ENCODE results near the gene HEXB.

Gene HEXB

DNA sequence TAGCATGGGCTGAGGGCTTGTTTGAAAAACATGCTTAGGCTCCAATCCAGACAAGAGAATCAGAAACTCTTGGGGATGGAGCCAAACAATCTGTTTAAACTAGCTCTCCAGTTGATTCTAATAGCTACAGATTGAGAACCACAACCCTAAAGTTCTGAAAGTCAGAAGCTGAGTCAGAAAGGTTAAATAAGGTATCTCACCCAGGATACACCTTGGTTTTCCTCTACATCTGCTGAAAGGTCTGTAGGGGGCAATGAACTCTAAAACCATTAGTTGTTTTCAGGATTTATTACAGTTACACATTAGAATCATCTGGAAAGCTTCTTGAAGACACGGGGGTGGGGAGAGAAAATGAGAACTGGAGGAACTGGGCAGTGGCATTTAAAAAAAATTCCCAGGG, 76.2 kb downstream of the HEXB start:
- H3K4me3 ChIP-seq (ENCODE audit: low read depth, low read length): no peak overlapping the region
- TF ChIP-seq ZSCAN30 (tag by site-specific recombination; IDR thresholded peaks at IDR 0.05) (no peak), ZNF292 (tag by site-specific recombination; IDR thresholded peaks at IDR 0.05; ENCODE audit: borderline replicate concordance, low read depth) (no peak), YY1 (tag by site-specific recombination; IDR thresholded peaks at IDR 0.05) (no peak), MYNN (tag by site-specific recombination; IDR thresholded peaks at IDR 0.05; ENCODE audit: borderline replicate concordance) (no peak), ZSCAN16 (tag by site-specific recombination; IDR thresholded peaks at IDR 0.05) (no peak), ZNF2 (tag by site-specific recombination; IDR thresholded peaks at IDR 0.05) (no peak), ZNF19 (tag by site-specific recombination; IDR thresholded peaks at IDR 0.05; ENCODE audit: low read depth) (no peak), ZNF555 (tag by site-specific recombination; conservative IDR thresholded peaks at IDR 0.05) (no peak), ZNF843 (tag by site-specific recombination; IDR thresholded peaks at IDR 0.05) (no peak), ZNF830 (tag by site-specific recombination; IDR thresholded peaks at IDR 0.05; ENCODE audit: low read depth) (no peak), ZNF174 (tag by site-specific recombination; IDR thresholded peaks at IDR 0.05) (no peak)
- TF ChIP-seq, protein P1, sequence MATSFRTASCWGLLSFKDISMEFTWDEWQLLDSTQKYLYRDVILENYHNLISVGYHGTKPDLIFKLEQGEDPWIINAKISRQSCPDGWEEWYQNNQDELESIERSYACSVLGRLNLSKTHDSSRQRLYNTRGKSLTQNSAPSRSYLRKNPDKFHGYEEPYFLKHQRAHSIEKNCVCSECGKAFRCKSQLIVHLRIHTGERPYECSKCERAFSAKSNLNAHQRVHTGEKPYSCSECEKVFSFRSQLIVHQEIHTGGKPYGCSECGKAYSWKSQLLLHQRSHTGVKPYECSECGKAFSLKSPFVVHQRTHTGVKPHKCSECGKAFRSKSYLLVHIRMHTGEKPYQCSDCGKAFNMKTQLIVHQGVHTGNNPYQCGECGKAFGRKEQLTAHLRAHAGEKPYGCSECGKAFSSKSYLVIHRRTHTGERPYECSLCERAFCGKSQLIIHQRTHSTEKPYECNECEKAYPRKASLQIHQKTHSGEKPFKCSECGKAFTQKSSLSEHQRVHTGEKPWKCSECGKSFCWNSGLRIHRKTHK (tag by site-specific recombination; IDR thresholded peaks at IDR 0.05): no peak
- TF ChIP-seq, protein P2, sequence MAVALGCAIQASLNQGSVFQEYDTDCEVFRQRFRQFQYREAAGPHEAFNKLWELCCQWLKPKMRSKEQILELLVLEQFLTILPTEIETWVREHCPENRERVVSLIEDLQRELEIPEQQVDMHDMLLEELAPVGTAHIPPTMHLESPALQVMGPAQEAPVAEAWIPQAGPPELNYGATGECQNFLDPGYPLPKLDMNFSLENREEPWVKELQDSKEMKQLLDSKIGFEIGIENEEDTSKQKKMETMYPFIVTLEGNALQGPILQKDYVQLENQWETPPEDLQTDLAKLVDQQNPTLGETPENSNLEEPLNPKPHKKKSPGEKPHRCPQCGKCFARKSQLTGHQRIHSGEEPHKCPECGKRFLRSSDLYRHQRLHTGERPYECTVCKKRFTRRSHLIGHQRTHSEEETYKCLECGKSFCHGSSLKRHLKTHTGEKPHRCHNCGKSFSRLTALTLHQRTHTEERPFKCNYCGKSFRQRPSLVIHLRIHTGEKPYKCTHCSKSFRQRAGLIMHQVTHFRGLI (tag by site-specific recombination; IDR thresholded peaks at IDR 0.05): no peak
- TF ChIP-seq, protein P3, sequence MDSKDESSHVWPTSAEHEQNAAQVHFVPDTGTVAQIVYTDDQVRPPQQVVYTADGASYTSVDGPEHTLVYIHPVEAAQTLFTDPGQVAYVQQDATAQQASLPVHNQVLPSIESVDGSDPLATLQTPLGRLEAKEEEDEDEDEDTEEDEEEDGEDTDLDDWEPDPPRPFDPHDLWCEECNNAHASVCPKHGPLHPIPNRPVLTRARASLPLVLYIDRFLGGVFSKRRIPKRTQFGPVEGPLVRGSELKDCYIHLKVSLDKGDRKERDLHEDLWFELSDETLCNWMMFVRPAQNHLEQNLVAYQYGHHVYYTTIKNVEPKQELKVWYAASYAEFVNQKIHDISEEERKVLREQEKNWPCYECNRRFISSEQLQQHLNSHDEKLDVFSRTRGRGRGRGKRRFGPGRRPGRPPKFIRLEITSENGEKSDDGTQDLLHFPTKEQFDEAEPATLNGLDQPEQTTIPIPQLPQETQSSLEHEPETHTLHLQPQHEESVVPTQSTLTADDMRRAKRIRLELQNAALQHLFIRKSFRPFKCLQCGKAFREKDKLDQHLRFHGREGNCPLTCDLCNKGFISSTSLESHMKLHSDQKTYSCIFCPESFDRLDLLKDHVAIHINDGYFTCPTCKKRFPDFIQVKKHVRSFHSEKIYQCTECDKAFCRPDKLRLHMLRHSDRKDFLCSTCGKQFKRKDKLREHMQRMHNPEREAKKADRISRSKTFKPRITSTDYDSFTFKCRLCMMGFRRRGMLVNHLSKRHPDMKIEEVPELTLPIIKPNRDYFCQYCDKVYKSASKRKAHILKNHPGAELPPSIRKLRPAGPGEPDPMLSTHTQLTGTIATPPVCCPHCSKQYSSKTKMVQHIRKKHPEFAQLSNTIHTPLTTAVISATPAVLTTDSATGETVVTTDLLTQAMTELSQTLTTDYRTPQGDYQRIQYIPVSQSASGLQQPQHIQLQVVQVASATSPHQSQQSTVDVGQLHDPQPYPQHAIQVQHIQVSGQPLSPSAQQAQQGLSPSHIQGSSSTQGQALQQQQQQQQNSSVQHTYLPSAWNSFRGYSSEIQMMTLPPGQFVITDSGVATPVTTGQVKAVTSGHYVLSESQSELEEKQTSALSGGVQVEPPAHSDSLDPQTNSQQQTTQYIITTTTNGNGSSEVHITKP (tag by site-specific recombination; IDR thresholded peaks at IDR 0.05): no peak
- peaks cover 46 to 69% of the 10 kb centered on the region in 2 experiments for H3K36me3 ChIP-seq (ENCODE audit: control insufficient read depth in 2 of 2, insufficient read depth in 1 of 2, low read length in 2 of 2)
- no peak overlapping the region for H3K27ac ChIP-seq (ENCODE audit: extremely low read depth, low read depth, low read length)
- no peaks in the 10 kb centered on the region for H3K9me3 ChIP-seq (ENCODE audit: control insufficient read depth, insufficient read depth, low read depth, low read length)
- ChIA-PET POLR2A (no interaction called here), CTCF (interaction anchor here (0.8 to 1.2 kb wide), 3 partner anchors 11 to 174 kb away, joined by 3 read pairs; no protein-coding TSS in a partner anchor)
- H3K4me1 ChIP-seq (ENCODE audit: control insufficient read depth, insufficient read depth, low read length): no peaks in the 10 kb centered on the region

GRCh38 chr5:74762599-74762998, 77.6 kb downstream of the HEXB start:
- no peak overlapping the region for H3K27ac ChIP-seq (ENCODE audit: extremely low read depth, low read depth, low read length)
- no peaks in the 10 kb centered on the region for H3K9me3 ChIP-seq (ENCODE audit: control insufficient read depth, insufficient read depth, low read depth, low read length)
- ChIA-PET CTCF (interaction anchor here (1.2 kb wide), 2 partner anchors 12 to 77 kb away, joined by 3 read pairs; no protein-coding TSS in a partner anchor), POLR2A (no interaction called here)
- H3K36me3 ChIP-seq (ENCODE audit: control insufficient read depth in 2 of 2, insufficient read depth in 1 of 2, low read length in 2 of 2): peaks cover 34 to 57% of the 10 kb centered on the region in 2 experiments
- no peaks in the 10 kb centered on the region for H3K4me1 ChIP-seq (ENCODE audit: control insufficient read depth, insufficient read depth, low read length)
- no peak overlapping the region for H3K4me3 ChIP-seq (ENCODE audit: low read depth, low read length)
- TF ChIP-seq ZFP69B (tag by site-specific recombination; IDR thresholded peaks at IDR 0.05) (peak; percentile 95), ZNF629 (tag by site-specific recombination; IDR thresholded peaks at IDR 0.05) (peak; percentile 34; the same call in 1 of the 2 replicates), ZNF341 (tag by site-specific recombination; IDR thresholded peaks at IDR 0.05; ENCODE audit: low read depth) (no peak), PRDM1 (tag by site-specific recombination; IDR thresholded peaks at IDR 0.05) (0 out of 2 replicates have a peak, but pooled peaks have one; percentile 21), ZSCAN4 (tag by site-specific recombination; IDR thresholded peaks at IDR 0.05) (0 out of 2 replicates have a peak, but pooled peaks have one; percentile 21), ZNF654 (tag by site-specific recombination; IDR thresholded peaks at IDR 0.05; ENCODE audit: low read depth) (no peak), ZXDB (tag by site-specific recombination; IDR thresholded peaks at IDR 0.05) (no peak), SP7 (tag by site-specific recombination; IDR thresholded peaks at IDR 0.05) (peak; percentile 72), ZNF514 (tag by site-specific recombination; IDR thresholded peaks at IDR 0.05) (no peak)
- TF ChIP-seq, protein P4, sequence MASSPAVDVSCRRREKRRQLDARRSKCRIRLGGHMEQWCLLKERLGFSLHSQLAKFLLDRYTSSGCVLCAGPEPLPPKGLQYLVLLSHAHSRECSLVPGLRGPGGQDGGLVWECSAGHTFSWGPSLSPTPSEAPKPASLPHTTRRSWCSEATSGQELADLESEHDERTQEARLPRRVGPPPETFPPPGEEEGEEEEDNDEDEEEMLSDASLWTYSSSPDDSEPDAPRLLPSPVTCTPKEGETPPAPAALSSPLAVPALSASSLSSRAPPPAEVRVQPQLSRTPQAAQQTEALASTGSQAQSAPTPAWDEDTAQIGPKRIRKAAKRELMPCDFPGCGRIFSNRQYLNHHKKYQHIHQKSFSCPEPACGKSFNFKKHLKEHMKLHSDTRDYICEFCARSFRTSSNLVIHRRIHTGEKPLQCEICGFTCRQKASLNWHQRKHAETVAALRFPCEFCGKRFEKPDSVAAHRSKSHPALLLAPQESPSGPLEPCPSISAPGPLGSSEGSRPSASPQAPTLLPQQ (tag by site-specific recombination; IDR thresholded peaks at IDR 0.05): peak; percentile 99
